NCI-H2196 treated with DMSO at 0.1 percent for 48 hours (cell line): ENCODE results near the gene RSPO3.
"Not testable (repeated sequence)": the region's sequence is repeated elsewhere in the genome, so short reads cannot be mapped to it uniquely, and the experiment has no call there.

ENCODE experiments used
- DNase-seq: peaks from one replicate; lab custom pipeline; 2025; ENCODE audit not compliant: unreplicated experiment; lab: John Stamatoyannopoulos, UW

RSPO3 gene, protein sequence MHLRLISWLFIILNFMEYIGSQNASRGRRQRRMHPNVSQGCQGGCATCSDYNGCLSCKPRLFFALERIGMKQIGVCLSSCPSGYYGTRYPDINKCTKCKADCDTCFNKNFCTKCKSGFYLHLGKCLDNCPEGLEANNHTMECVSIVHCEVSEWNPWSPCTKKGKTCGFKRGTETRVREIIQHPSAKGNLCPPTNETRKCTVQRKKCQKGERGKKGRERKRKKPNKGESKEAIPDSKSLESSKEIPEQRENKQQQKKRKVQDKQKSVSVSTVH

DNA sequence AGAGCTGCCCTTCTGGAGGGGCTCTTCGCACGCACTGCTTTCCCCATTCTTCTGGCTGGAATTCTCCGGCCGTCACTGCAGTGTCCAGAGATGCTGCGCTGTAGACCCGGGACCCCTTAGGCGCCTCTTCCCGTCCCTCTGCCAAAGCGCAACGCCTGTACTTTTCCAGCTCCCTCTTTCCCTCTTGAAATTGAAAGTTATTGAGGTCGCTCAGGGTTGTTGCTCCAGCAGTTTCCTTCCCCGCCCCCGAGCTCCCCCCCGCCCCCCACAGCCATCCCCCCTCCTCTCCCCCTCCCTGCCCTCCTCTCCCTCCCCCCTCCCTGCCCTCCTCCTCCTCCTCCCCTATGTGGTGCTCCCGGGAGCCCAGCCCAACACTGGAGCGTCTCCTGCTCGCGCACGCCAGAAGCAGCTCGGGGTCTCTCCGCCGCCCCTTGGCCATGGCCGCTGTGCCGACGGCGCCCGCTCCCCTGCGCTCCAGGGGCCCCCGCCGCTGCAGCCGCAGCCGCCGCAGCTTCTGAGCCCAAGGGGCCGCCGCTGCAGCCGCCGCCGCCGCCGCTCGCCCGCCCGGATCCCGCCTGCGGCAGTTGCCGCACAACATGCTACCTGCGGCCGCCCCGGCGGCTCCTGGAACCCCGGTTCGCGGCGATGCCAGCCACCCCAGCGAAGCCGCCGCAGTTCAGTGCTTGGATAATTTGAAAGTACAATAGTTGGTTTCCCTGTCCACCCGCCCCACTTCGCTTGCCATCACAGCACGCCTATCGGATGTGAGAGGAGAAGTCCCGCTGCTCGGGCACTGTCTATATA lies at the start of gene RSPO3:
TSS of gene RSPO3 (plus strand) at position 374 of the 804 bp plus-strand sequence. CDS start 522 bp downstream, outside the sequence.
- no peak for DNase-seq

DNA sequence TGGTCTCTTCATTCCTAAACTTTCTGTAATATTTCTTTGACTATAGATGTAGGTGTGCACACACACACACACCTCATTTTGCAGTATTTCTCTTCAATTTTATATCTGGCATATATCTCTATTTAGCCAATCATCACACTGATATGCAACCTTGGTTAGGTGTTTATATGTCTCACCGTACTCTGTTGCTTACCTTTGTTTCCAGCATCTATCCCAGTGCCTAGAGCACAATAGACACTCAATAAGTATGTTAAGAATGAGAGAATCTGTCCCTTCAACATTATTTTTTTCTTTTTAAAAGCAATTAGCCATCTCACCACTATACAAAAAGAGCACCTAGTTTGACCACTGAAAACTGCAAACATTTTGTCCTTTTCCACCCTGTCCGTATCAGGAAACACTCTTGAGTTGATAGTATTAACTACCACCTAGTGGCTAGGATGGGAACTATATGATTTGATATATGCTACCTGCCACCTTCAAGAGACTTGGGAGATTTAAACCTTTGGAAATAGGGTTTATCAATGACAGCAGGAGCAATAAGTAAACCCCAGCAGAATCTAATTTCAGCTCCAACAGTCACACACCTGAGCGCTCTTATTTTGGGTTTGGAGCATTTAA lies 48.7 kb upstream of the RSPO3 start:
- DNase-seq = no peak

- no peak for DNase-seq
Observed at GRCh38 chr6:127073222-127073621, 45.2 kb upstream of the RSPO3 start.

- DNase-seq = no peak
Observed at GRCh38 chr6:127076466-127076865, 42.0 kb upstream of the RSPO3 start.

- DNase-seq = no peak
Observed at GRCh38 chr6:127077886-127078285, 40.6 kb upstream of the RSPO3 start.

- no peak for DNase-seq
Observed at GRCh38 chr6:127078669-127079068, 39.8 kb upstream of the RSPO3 start.

DNA sequence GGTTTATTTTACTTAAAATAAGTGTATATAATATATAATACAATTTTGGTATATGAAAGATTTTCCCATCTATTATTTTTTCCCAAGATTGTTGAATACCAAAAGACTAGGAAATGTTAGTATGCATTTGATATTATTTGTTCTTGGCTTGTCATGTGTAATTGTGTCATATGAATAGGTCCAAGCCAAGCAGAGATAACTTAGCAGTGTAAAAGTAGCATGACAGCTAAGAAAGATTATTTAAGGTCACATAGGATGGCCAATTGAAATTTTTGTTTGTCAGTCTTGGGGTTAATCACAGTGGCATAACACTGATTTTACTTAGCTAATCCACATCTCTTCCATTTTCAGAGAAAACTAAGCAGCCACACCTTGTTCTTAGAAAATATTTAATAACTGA lies 38.8 kb upstream of the RSPO3 start:
- no peak for DNase-seq

- DNase-seq = no peak
Observed at GRCh38 chr6:127080081-127080480, 38.4 kb upstream of the RSPO3 start.

DNA sequence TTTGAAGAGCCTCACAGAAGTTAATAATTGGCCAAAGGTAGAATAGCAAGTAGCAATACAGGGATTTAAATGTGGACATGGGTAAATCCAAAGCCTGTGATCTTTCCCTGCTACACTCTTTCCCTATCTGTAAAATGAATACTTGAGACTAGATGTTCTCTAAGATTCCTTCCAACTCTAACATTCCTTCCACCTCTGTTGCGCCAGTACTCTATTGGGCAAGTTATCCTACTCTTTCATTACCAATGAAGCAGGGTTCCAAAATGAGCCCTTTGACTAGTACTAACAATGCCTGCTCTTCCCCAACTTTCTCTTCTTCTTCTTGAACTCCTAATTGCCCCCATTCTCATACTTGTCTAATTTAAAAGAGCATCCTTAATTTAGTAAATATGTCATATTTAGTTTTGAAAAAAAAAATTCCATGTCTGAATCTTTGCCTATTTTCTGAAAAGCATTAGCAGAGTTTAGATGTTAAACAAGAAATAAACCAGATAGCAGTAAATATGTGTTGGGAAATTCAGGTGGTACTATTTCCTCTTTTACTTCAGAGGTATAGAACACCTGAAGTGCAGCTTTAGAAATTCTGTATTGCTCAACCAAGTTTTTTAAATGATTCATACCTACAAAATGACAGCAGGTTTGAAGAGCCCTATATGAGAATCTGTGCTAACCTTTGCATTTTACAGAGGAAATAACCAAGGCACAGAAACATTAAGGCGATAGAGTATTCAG lies 35.1 kb upstream of the RSPO3 start:
- no peak for DNase-seq

DNA sequence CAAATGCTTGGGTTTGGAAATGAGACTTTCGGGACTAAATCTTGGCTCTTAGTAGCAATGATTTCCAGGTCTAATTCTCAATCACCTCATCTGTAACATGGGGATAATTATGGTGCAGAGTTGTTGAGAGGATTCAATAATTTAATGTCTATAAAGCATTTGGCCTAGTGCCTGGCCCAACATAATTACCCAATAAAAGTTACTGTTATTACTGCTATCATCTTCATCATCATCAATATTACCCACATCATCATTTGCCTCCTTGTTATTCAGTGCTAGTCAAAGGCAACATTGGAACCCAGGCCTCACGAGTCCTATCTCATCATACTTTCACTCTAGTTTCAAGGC lies 34.5 kb upstream of the RSPO3 start:
- no peak for DNase-seq

- no peak for DNase-seq
Observed at GRCh38 chr6:127085181-127085580, 33.3 kb upstream of the RSPO3 start.

- DNase-seq = no peak
Observed at GRCh38 chr6:127090051-127090450, 28.4 kb upstream of the RSPO3 start.

DNA sequence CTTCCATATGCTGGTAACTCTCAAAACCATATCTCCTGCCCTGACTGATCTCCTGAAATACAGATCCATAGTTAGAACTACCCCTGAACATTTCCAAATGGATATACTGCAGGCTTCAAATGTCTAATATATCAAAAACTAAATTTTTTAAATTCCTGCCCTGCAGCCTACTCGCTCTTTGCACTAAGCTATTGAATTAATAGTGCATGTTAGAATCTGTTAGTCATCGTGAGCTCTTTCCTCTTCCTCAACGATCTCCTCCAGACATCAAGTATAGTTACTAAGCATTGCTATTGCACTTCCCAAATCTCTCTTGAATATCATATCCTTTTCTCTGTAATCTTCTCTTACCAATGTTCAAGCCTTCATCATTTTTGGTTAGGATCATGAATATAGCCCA lies 26.0 kb upstream of the RSPO3 start:
- DNase-seq = no peak

GRCh38 chr6:127094791-127095190 lies 23.7 kb upstream of the RSPO3 start:
- DNase-seq = no peak

DNA sequence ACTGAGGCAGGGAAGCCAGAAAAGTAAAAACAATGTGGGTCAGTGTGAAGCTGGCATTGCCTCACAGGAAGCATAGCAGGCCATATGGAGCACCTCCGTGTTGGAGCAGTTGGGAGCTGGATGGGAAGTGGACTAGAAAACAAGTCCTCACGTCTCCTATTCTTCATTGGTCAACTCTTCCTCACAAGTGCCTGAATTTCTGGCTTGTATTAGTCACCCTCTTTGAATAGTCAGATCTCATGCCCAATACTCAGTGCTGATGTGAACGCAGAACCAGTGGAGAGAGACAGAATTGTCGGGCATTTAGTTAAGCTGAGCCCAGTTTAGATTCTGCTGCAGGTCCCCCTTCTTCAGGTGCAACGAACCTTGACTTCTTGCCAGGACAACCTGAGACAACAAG lies 22.3 kb upstream of the RSPO3 start:
- no peak for DNase-seq

DNA sequence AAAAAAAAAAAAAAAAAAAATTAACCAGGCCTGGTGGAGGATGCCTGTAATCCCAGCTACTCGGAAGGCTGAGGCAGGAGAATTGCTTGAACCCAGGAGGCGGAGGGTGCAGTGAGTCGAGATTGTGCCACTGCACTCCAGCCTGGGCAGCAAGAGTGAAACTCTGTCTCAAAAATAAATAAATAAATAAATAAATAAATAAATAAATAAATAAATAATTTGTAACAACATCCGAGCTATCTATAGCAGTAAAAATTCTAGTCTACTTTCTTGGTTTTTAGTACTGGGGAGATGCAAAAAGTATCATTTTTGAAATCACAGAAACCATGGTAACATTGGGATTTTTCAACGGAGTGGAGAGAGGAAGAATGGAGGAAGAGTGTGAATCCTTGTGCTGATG lies 21.0 kb upstream of the RSPO3 start:
- DNase-seq = not testable (repeated sequence)

GRCh38 chr6:127100510-127101140 lies 17.8 kb upstream of the RSPO3 start:
- no peak for DNase-seq

GRCh38 chr6:127102299-127102698 lies 16.2 kb upstream of the RSPO3 start:
- no peak for DNase-seq

- no peak for DNase-seq
Observed at GRCh38 chr6:127102859-127103258, 15.6 kb upstream of the RSPO3 start.

GRCh38 chr6:127103482-127103881 lies 15.0 kb upstream of the RSPO3 start:
- DNase-seq = no peak

DNA sequence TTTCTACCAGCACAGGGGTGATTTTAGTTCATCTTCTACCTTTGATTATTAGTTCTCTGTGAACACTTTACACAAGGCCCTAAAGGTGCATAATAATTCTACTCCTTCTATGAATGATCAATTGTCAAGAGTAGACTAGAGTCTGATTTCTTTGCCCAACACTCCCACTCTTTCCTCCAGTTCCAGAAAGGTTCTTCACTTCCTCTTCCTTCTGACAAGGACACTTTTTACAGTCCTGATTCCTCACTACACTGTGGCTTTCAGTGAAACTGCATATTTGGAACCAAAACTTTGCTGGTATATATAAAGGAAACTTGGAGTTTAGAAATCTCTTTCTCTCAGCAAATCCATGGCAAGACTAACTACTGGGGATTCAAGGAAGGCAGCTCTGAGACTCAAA lies 10.6 kb upstream of the RSPO3 start:
- DNase-seq = no peak
